HG02981 (cell line): ENCODE results near the gene CHD2.

Experiments used
- ATAC-seq: cut with Tn5 transposase; IDR thresholded peaks from one replicate; pipeline ENCODE4 v1.9.1; 2021; ENCODE audit warnings: mild to moderate bottlenecking, moderate library complexity; ENCODE audit not compliant: unreplicated experiment

CHD2 gene

GRCh38 chr15:92954578-92954977 is 54.5 kb downstream of the CHD2 start:
- no peak for ATAC-seq

GRCh38 chr15:92955706-92956105 is 55.6 kb downstream of the CHD2 start:
- no peak for ATAC-seq

GRCh38 chr15:92958105-92958504 is 58.0 kb downstream of the CHD2 start:
- no peak for ATAC-seq

GRCh38 chr15:92959219-92959618 is 59.1 kb downstream of the CHD2 start:
- no peak for ATAC-seq

- ATAC-seq = peak; percentile 58
Measured at GRCh38 chr15:92960996-92961681, 61.0 kb downstream of the CHD2 start.

GRCh38 chr15:92962914-92963313 is 62.8 kb downstream of the CHD2 start:
- no peak for ATAC-seq

- no peak for ATAC-seq
Measured at GRCh38 chr15:92963794-92964193, 63.7 kb downstream of the CHD2 start.

- no peak for ATAC-seq
Measured at GRCh38 chr15:92968926-92969651, 69.0 kb downstream of the CHD2 start.

- ATAC-seq = no peak
Measured at GRCh38 chr15:92970656-92971055, 70.5 kb downstream of the CHD2 start.

- no peak for ATAC-seq
Measured at GRCh38 chr15:92971081-92971480, 71.0 kb downstream of the CHD2 start.

GRCh38 chr15:92971713-92972112 is 71.6 kb downstream of the CHD2 start:
- no peak for ATAC-seq

GRCh38 chr15:92974183-92974915 is 74.2 kb downstream of the CHD2 start:
- no peak for ATAC-seq

- ATAC-seq = no peak
Measured at GRCh38 chr15:92979011-92979701, 79.0 kb downstream of the CHD2 start.

GRCh38 chr15:92981333-92981732 is 81.2 kb downstream of the CHD2 start:
- ATAC-seq = no peak

- no peak for ATAC-seq
Measured at GRCh38 chr15:92984161-92984560, 84.0 kb downstream of the CHD2 start.

- peak; percentile 87 for ATAC-seq
Measured at GRCh38 chr15:92989470-92989869, 89.3 kb downstream of the CHD2 start.

- ATAC-seq = no peak
Measured at GRCh38 chr15:92990031-92990430, 89.9 kb downstream of the CHD2 start.

- no peak for ATAC-seq
Measured at GRCh38 chr15:92992720-92993119, 92.6 kb downstream of the CHD2 start.

- no peak for ATAC-seq
Measured at GRCh38 chr15:92997821-92998220, 97.7 kb downstream of the CHD2 start.

GRCh38 chr15:93001156-93001555 is 101.0 kb downstream of the CHD2 start:
- ATAC-seq = no peak

GRCh38 chr15:93001881-93002280 is 101.8 kb downstream of the CHD2 start:
- no peak for ATAC-seq
